Thyroid gland (tissue), 4 donors: Measurements from ENCODE around the gene CTDSPL.

Experiments used
- POLR2A ChIP-seq, 2 donors: fragments of 450-650 bp; IDR thresholded peaks; one replicate each; pipeline ENCODE4 v1.6.1; 2017; ENCODE audit warnings: antibody characterized with exemption in 2 of 2, mild to moderate bottlenecking in 2 of 2, moderate library complexity in 1 of 2
- TF ChIP-seq, protein P1 (sequence below), 6 experiments: fragments of 200-600 bp in 3 of 6; fragments of 450-650 bp in 3 of 6; sonication (generic) in 3 of 6; IDR thresholded peaks; one replicate each; pipeline ENCODE4 v1.5.1; 2016 to 2019; ENCODE audit warnings: antibody characterized with exemption in 6 of 6, mild to moderate bottlenecking in 2 of 6, inconsistent platforms in 1 of 6, moderate library complexity in 1 of 6

DNA sequence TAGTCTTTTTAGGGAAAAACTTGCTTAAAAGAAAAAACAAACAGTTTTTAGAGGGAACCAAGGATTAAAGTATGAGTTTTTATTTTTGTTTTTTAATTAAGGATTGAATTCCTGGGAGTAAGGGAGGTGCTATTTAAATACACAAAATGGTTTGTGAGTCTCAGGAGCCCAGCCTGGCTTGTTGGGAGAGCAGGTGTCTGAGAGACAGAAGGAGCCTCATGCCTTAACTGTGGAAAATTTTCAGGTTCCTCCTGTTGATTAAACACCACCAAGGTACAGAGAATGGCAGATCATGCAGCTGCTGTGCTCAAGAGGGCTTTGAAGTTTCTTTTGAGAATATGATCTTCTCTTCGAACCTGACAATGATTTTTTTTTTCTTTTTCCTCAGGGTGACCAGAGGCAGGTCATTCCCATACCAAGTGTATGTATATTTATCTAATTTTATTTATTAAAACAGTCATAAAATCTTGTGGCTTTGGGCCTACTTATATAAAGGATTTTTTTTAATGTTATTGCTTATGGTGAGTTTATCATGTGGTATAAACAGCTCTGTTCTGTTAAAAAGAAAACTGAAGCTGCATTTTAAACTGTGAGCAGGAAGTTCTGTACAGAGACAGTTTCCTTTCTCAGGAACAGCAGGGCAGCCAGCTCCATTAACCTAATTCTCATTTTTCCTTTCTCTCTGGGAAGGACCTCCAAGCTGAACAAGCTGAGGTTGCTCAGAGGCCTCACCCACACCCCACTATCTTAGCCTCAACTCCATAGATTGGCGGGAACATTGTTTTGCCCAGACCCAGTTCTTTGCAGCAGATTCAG lies 95.3 kb downstream of the CTDSPL start:
- TF ChIP-seq, protein P1, sequence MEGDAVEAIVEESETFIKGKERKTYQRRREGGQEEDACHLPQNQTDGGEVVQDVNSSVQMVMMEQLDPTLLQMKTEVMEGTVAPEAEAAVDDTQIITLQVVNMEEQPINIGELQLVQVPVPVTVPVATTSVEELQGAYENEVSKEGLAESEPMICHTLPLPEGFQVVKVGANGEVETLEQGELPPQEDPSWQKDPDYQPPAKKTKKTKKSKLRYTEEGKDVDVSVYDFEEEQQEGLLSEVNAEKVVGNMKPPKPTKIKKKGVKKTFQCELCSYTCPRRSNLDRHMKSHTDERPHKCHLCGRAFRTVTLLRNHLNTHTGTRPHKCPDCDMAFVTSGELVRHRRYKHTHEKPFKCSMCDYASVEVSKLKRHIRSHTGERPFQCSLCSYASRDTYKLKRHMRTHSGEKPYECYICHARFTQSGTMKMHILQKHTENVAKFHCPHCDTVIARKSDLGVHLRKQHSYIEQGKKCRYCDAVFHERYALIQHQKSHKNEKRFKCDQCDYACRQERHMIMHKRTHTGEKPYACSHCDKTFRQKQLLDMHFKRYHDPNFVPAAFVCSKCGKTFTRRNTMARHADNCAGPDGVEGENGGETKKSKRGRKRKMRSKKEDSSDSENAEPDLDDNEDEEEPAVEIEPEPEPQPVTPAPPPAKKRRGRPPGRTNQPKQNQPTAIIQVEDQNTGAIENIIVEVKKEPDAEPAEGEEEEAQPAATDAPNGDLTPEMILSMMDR (IDR thresholded peaks at IDR 0.05) = no peak
- no peak for TF ChIP-seq POLR2A (IDR thresholded peaks at IDR 0.05)
